ENCODE data around the gene VAMP5. TPM values are rescaled to one million over a fixed set of nuclear protein-coding genes. Genes with fewer than 3 reads are reported as not detected.
"Not testable (repeated sequence)": the region's sequence is repeated elsewhere in the genome, so short reads cannot be mapped to it uniquely, and the experiment has no call there.

VAMP5 gene
- total and polyA plus RNA-seq, 2 experiments from 2014 or later = 2.7 to 36.1 TPM

- Histone ChIP-seq H3K4me3 (peak overlapping the region; percentile 78), H3K79me2 (peaks cover 31% of the 10 kb centered on the region), H3K36me3 (replicated peaks; ENCODE audit: insufficient read depth, low read depth) (no peaks in the 10 kb centered on the region), H3K9me2 (replicated peaks; ENCODE audit: insufficient read depth) (no peaks in the 10 kb centered on the region), H3K27me3 (no peaks in the 10 kb centered on the region), H3K27ac (peak overlapping the region; percentile 77), H4K20me1 (ENCODE audit: insufficient read depth, poor library complexity, severe bottlenecking) (no peaks in the 10 kb centered on the region), H3K4me1 (ENCODE audit: insufficient read depth) (peaks cover 33% of the 10 kb centered on the region), H3K9me3 (ENCODE audit: low read depth) (no peaks in the 10 kb centered on the region), H2AFZ (peak overlapping the region; percentile 73), H3K4me2 (peak overlapping the region; percentile 78)
- DNase-seq (ENCODE audit: low spot score) = peak; percentile 59
- WGBS (ENCODE audit: low lambda C conversion rate, missing lambda C conversion rate) = 15% methylated on average over 27 of the region's 36 CpGs
- no peak for TF ChIP-seq EZH2phosphoT487 (IDR thresholded peaks at IDR 0.05; ENCODE audit: low read depth, severe bottlenecking, unreplicated experiment)
- TF ChIP-seq CTCF (IDR thresholded peaks at IDR 0.05; ENCODE audit: poor library complexity) = no peak
- TF ChIP-seq EZH2 (IDR thresholded peaks at IDR 0.05; ENCODE audit: borderline replicate concordance) = no peak
Measured at GRCh38 chr2:85601771-85602475, 17.7 kb downstream of the VAMP5 start.

GRCh38 chr2:85602476-85603234 is 18.4 kb downstream of the VAMP5 start, which contains the start of gene TMEM150A:
Gene TMEM150A (minus strand): TSS chr2:85602698. CDS start chr2:85601948, 750 bp downstream.
- no peaks in the 10 kb centered on the region for H4K20me1 ChIP-seq (ENCODE audit: insufficient read depth, poor library complexity, severe bottlenecking)
- H3K27me3 ChIP-seq = no peaks in the 10 kb centered on the region
- H3K36me3 ChIP-seq (replicated peaks; ENCODE audit: insufficient read depth, low read depth) = no peaks in the 10 kb centered on the region
- H3K9me2 ChIP-seq (replicated peaks; ENCODE audit: insufficient read depth) = no peaks in the 10 kb centered on the region
- TF ChIP-seq EZH2 (IDR thresholded peaks at IDR 0.05; ENCODE audit: borderline replicate concordance) (no peak), CTCF (IDR thresholded peaks at IDR 0.05; ENCODE audit: poor library complexity) (no peak), EZH2phosphoT487 (IDR thresholded peaks at IDR 0.05; ENCODE audit: low read depth, severe bottlenecking, unreplicated experiment) (no peak)
- peak within 1 kb of the TSS; percentile 73 for H2AFZ ChIP-seq
- no peaks in the 10 kb centered on the region for H3K9me3 ChIP-seq (ENCODE audit: low read depth)
- peak within 1 kb of the TSS; percentile 78 for H3K4me3 ChIP-seq
- peak within 1 kb of the TSS; percentile 77 for H3K27ac ChIP-seq
- peaks cover 33% of the 10 kb centered on the region for H3K4me1 ChIP-seq (ENCODE audit: insufficient read depth)
- peaks cover 29% of the 10 kb centered on the region for H3K79me2 ChIP-seq
- peak; percentile 97 for DNase-seq (ENCODE audit: low spot score)
- peak within 1 kb of the TSS; percentile 78 for H3K4me2 ChIP-seq
- WGBS (ENCODE audit: low lambda C conversion rate, missing lambda C conversion rate) = 1% methylated on average over 48 of the region's 73 CpGs

- Histone ChIP-seq H3K27ac (peak overlapping the region; percentile 73), H3K4me1 (ENCODE audit: insufficient read depth) (peaks cover 33% of the 10 kb centered on the region), H3K4me2 (peak overlapping the region; percentile 78), H3K79me2 (peaks cover 34% of the 10 kb centered on the region)
- 79% methylated on average over 3 of the region's 3 CpGs for WGBS (ENCODE audit: low lambda C conversion rate, missing lambda C conversion rate)
- not testable (repeated sequence) for H3K9me3 ChIP-seq (ENCODE audit: low read depth); H3K36me3 ChIP-seq (replicated peaks; ENCODE audit: insufficient read depth, low read depth); H3K9me2 ChIP-seq (replicated peaks; ENCODE audit: insufficient read depth); H3K27me3 ChIP-seq; H3K4me3 ChIP-seq; H4K20me1 ChIP-seq (ENCODE audit: insufficient read depth, poor library complexity, severe bottlenecking); H2AFZ ChIP-seq; DNase-seq (ENCODE audit: low spot score)
Measured at GRCh38 chr2:85604133-85604444, 19.9 kb downstream of the VAMP5 start.

All from hepatocyte (in vitro differentiated cells).